IMR-90 (cell line): ENCODE data around the gene MAPRE3. TPM values are rescaled to one million over a fixed set of nuclear protein-coding genes. Genes with fewer than 3 reads are reported as not detected.

ENCODE experiments used
- ATAC-seq: fragments of 200-7000 bp; cut with Tn5 transposase; 2 replicates; pipeline ENCODE4 v1.9.1; 2020; ENCODE audit warnings: low read depth, mild to moderate bottlenecking, moderate library complexity
- BruUV-seq: library from RNA; stranded (reverse); fragments of 400-500 nt; replicated peaks from 2 replicates; lab custom pipeline; 2021; lab: Mats Ljungman, UMichigan
- CTCF ChIA-PET: fragments of 300-600 bp; formaldehyde crosslinking; extraction: SDS; loops from one replicate; lab custom pipeline; 2021; ENCODE audit warnings: antibody characterized with exemption; lab: Yijun Ruan, JAX
- POLR2A ChIA-PET: fragments of 300-600 bp; sonication (Branson Sonifier 250); formaldehyde crosslinking; loops from one replicate; lab custom pipeline; 2022; ENCODE audit warnings: antibody characterized with exemption; ENCODE audit not compliant: unreplicated experiment; lab: Charles Lee
- DNase-seq: peaks from one replicate; pipeline ENCODE4 v3.0.0; 2013
- H2AFZ ChIP-seq: replicated peaks from 2 replicates; pipeline ENCODE3; 2013; ENCODE audit warnings: low read length, mild to moderate bottlenecking; ENCODE audit not compliant: poor library complexity
- H2AK5ac ChIP-seq: 2 replicates; pipeline ENCODE4 v1.6.1; 2013; ENCODE audit warnings: low read depth, low read length, inconsistent platforms
- H2AK9ac ChIP-seq: replicated peaks from 2 replicates; pipeline ENCODE3; 2013; ENCODE audit warnings: mild to moderate bottlenecking, low read depth, low read length, moderate library complexity; ENCODE audit not compliant: poor library complexity
- H2BK120ac ChIP-seq: 2 replicates; pipeline ENCODE4 v1.6.1; 2013; ENCODE audit warnings: low read depth, low read length, inconsistent platforms
- H2BK15ac ChIP-seq: 3 replicates; pipeline ENCODE4 v1.6.1; 2013; ENCODE audit warnings: low read depth, low read length, inconsistent platforms
- H2BK20ac ChIP-seq: 2 replicates; pipeline ENCODE4 v1.6.1; 2013; ENCODE audit warnings: low read depth, mild to moderate bottlenecking, inconsistent platforms, low read length, moderate library complexity
- H2BK5ac ChIP-seq: 2 replicates; pipeline ENCODE4 v1.6.1; 2013; ENCODE audit warnings: mild to moderate bottlenecking, low read depth, low read length, inconsistent platforms; ENCODE audit not compliant: poor library complexity, severe bottlenecking
- H3K14ac ChIP-seq: replicated peaks from 2 replicates; pipeline ENCODE4 v1.6.1; 2013; ENCODE audit warnings: low read depth, low read length, inconsistent platforms
- H3K18ac ChIP-seq: 2 replicates; pipeline ENCODE4 v1.6.1; 2013; ENCODE audit warnings: low read depth, low read length, control low read depth
- H3K23ac ChIP-seq: 2 replicates; pipeline ENCODE4 v1.6.1; 2013; ENCODE audit warnings: low read depth, low read length, inconsistent platforms
- H3K27ac ChIP-seq: 2 replicates; pipeline ENCODE4 v1.5.1; 2013; ENCODE audit warnings: mild to moderate bottlenecking, control low read depth, low read length; ENCODE audit not compliant: insufficient read depth
- H3K27me3 ChIP-seq: 2 replicates; pipeline ENCODE4 v1.6.1; 2013; ENCODE audit warnings: low read length; ENCODE audit not compliant: control insufficient read depth, insufficient read depth
- H3K36me3 ChIP-seq: 2 replicates; pipeline ENCODE4 v1.6.1; 2013; ENCODE audit warnings: low read length, mixed read lengths; ENCODE audit not compliant: control insufficient read depth, insufficient read depth
- H3K4ac ChIP-seq: 2 replicates; pipeline ENCODE4 v1.6.1; 2013; ENCODE audit warnings: low read depth, low read length, inconsistent platforms
- H3K4me1 ChIP-seq: 2 replicates; pipeline ENCODE4 v1.6.1; 2013; ENCODE audit warnings: low read length, mixed read lengths; ENCODE audit not compliant: control insufficient read depth, insufficient read depth
- H3K4me2 ChIP-seq: 2 replicates; pipeline ENCODE4 v1.6.1; 2013; ENCODE audit warnings: low read depth, mild to moderate bottlenecking, control low read depth, low read length, moderate library complexity
- H3K4me3 ChIP-seq: 2 replicates; pipeline ENCODE4 v1.5.1; 2013; ENCODE audit warnings: low read depth, mild to moderate bottlenecking, control low read depth, low read length, moderate library complexity; ENCODE audit not compliant: insufficient read depth
- H3K56ac ChIP-seq: 2 replicates; pipeline ENCODE4 v1.6.1; 2013; ENCODE audit warnings: low read length, inconsistent platforms; ENCODE audit not compliant: insufficient read depth; ENCODE audit errors: extremely low read depth
- H3K79me1 ChIP-seq, 2 experiments: 2 replicates each; pipeline ENCODE4 v1.6.1; 2013; ENCODE audit warnings: low read length in 2 of 2, inconsistent platforms in 1 of 2, low read depth in 1 of 2
- H3K9ac ChIP-seq: 2 replicates; pipeline ENCODE4 v1.6.1; 2013; ENCODE audit warnings: low read depth, low read length, control low read depth
- H3K9me1 ChIP-seq: 2 replicates; pipeline ENCODE4 v1.6.1; 2013; ENCODE audit warnings: low read length, inconsistent platforms; ENCODE audit not compliant: insufficient read depth
- H3K9me3 ChIP-seq: 2 replicates; pipeline ENCODE4 v1.6.1; 2013; ENCODE audit warnings: low read length; ENCODE audit not compliant: control insufficient read depth, insufficient read depth
- H4K20me1 ChIP-seq: 2 replicates; pipeline ENCODE4 v1.6.1; 2013; ENCODE audit warnings: low read length, inconsistent platforms; ENCODE audit not compliant: insufficient read depth
- H4K5ac ChIP-seq: 2 replicates; pipeline ENCODE4 v1.6.1; 2013; ENCODE audit warnings: mild to moderate bottlenecking, low read depth, low read length, control low read depth
- H4K8ac ChIP-seq, 2 experiments: 2 replicates each; pipeline ENCODE4 v1.6.1; 2013; ENCODE audit warnings: low read depth in 2 of 2, low read length in 2 of 2, control low read depth in 1 of 2, inconsistent platforms in 1 of 2
- H4K91ac ChIP-seq: 2 replicates; pipeline ENCODE4 v1.6.1; 2013; ENCODE audit warnings: low read depth, low read length, inconsistent platforms; ENCODE audit not compliant: insufficient read depth
- BHLHE40 ChIP-seq: fragments of 150-350 bp; IDR thresholded peaks from 2 replicates; pipeline ENCODE4 v1.6.1; 2016; ENCODE audit warnings: mild to moderate bottlenecking, low read depth, low read length
- CEBPB ChIP-seq: IDR thresholded peaks from 2 replicates; pipeline ENCODE4 v1.6.1; 2012; ENCODE audit warnings: low read depth, low read length, improper control_type of control experiment
- CHD1 ChIP-seq: IDR thresholded peaks from 2 replicates; pipeline ENCODE4 v1.6.1; 2012; ENCODE audit warnings: low read depth, low read length, improper control_type of control experiment
- FOS ChIP-seq: fragments of 150-350 bp; IDR thresholded peaks from 2 replicates; pipeline ENCODE4 v1.6.1; 2016; ENCODE audit warnings: low read depth, low read length
- MAZ ChIP-seq: IDR thresholded peaks from 2 replicates; pipeline ENCODE4 v1.6.1; 2012; ENCODE audit warnings: low read depth, mild to moderate bottlenecking, low read length, improper control_type of control experiment, moderate library complexity, borderline replicate concordance
- MXI1 ChIP-seq: IDR thresholded peaks from 2 replicates; pipeline ENCODE4 v1.6.1; 2012; ENCODE audit warnings: low read depth, mild to moderate bottlenecking, low read length, moderate library complexity, borderline replicate concordance
- NFE2L2 ChIP-seq: fragments of 150-350 bp; IDR thresholded peaks from 2 replicates; pipeline ENCODE4 v1.6.1; 2016; ENCODE audit warnings: low read depth, mild to moderate bottlenecking, low read length
- POLR2A ChIP-seq: IDR thresholded peaks from 2 replicates; pipeline ENCODE4 v1.6.1; 2012; ENCODE audit warnings: mild to moderate bottlenecking, low read depth, low read length
- RCOR1 ChIP-seq: IDR thresholded peaks from 2 replicates; pipeline ENCODE4 v1.6.1; 2012; ENCODE audit warnings: mild to moderate bottlenecking, low read length, improper control_type of control experiment; ENCODE audit not compliant: insufficient replicate concordance
- RFX5 ChIP-seq: IDR thresholded peaks from 2 replicates; pipeline ENCODE4 v1.8.0; 2012; ENCODE audit warnings: low read depth, mild to moderate bottlenecking, low read length, moderate library complexity
- SMC3 ChIP-seq: fragments of 150-350 bp; IDR thresholded peaks from 2 replicates; pipeline ENCODE4 v1.6.1; 2016; ENCODE audit warnings: low read depth, mild to moderate bottlenecking, antibody characterized with exemption, low read length, moderate library complexity
- WGBS, 2 experiments: methylation state at CpG; one replicate each; pipeline versions ENCODE4 v1.1.5 to v1.1.7; 2013; ENCODE audit warnings: missing lambda C conversion rate in 2 of 2; ENCODE audit not compliant: insufficient read length in 1 of 2; ENCODE audit errors: extremely low coverage in 2 of 2; 5-methylcytosine and 5-hydroxymethylcytosine counted together
- dilution Hi-C: fragments of 300-500 bp; cut with HindIII; formaldehyde crosslinking; loops from one replicate; pipeline ENCODE4 v1.14.3; 2018; ENCODE audit warnings: low sequenced_read_pairs; ENCODE audit not compliant: unreplicated experiment
- in situ Hi-C: fragments of 300-500 bp; cut with MboI; formaldehyde crosslinking; loops from 3 replicates; pipeline ENCODE4 v1.14.3; 2019; ENCODE audit warnings: low sequenced_read_pairs, inconsistent platforms, mixed read lengths
- intact Hi-C: fragments of 100-400 bp; cut with micrococcal nuclease; formaldehyde crosslinking; loops from 2 replicates; pipeline ENCODE4 v1.10.0; 2022
- polyA plus RNA-seq, 3 experiments: library from polyadenylated mRNA; depleted of rRNA; stranded (reverse); fragments of >200 nt; gene quantifications; 2 replicates each; pipeline ENCODE4 v1.2.3, GENCODE V29; 2012; ENCODE audit warnings: low replicate concordance in 1 of 3
- total RNA-seq: library from RNA; depleted of rRNA; stranded (reverse); fragments of >200 nt; gene quantifications from 2 replicates; pipeline ENCODE4 v1.2.3, GENCODE V29; 2012
- TF ChIP-seq, protein P1 (sequence below): fragments of 150-350 bp; IDR thresholded peaks from 2 replicates; pipeline ENCODE4 v1.6.1; 2017; ENCODE audit warnings: mild to moderate bottlenecking, antibody characterized with exemption, low read length, low read depth
- TF ChIP-seq, protein P2 (sequence below): conservative IDR thresholded peaks from 2 replicates; pipeline ENCODE4 v1.5.1; 2012; ENCODE audit warnings: mild to moderate bottlenecking, low read depth, low read length, improper control_type of control experiment
- TF ChIP-seq, protein P3 (sequence below): fragments of 150-350 bp; IDR thresholded peaks from 2 replicates; pipeline ENCODE4 v1.6.1; 2016; ENCODE audit warnings: low read depth, mild to moderate bottlenecking, low read length, moderate library complexity, borderline replicate concordance

The MAPRE3 gene
- total and polyA plus RNA-seq, 2 of the 4 experiments (the other 2 are of a cell fraction): 1.8 to 20.3 TPM

DNA sequence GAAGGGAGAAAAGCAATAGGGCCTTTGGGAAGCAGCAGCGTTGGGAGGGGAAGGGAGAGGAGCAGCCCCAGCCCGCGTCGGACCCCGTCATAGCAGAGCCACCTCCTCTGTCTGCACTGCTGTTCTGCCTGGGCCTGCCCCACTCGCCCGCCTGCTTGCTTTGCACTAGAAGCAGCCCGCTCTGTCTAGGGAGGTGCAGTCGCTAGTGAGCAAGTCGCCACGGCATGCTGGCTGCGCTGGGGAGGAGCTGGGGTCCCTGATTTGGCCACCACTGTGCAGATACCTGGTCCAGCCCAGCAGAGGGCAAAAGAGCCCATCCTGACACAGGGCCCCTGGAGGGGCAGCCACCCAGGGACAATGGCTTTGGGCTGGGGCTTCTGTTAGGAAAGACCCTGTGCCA lies 54.4 kb downstream of the MAPRE3 start:
- 92% methylated on average over 7 of the region's 12 CpGs; no CpG with 5 or more reads in 1 of the 2 experiments for WGBS, 2 experiments
- Histone ChIP-seq H3K56ac (no peak overlapping the region), H2BK20ac (no peak overlapping the region), H2BK5ac (no peak overlapping the region), H2AK9ac (no peak overlapping the region), H3K79me1 (peaks cover 15 to 41% of the 10 kb centered on the region in 2 experiments), H3K18ac (no peak overlapping the region), H3K4me2 (no peak overlapping the region), H3K9ac (no peak overlapping the region), H3K4ac (no peak overlapping the region), H3K9me3 (no peaks in the 10 kb centered on the region), H2BK15ac (no peak overlapping the region), H3K27me3 (no peaks in the 10 kb centered on the region), H3K14ac (no peak overlapping the region), H2AFZ (no peak overlapping the region), H2BK120ac (no peak overlapping the region), H3K23ac (no peak overlapping the region), H4K91ac (no peak overlapping the region), H3K27ac (no peak overlapping the region), H3K4me1 (peaks cover 12% of the 10 kb centered on the region; the same call in 1 of the 2 replicates), H2AK5ac (no peak overlapping the region), H4K8ac (no peak overlapping the region), H3K4me3 (no peak overlapping the region), H3K36me3 (peaks cover 44% of the 10 kb centered on the region), H3K9me1 (peaks cover 13% of the 10 kb centered on the region), H4K20me1 (peaks cover 18% of the 10 kb centered on the region; the same call in 1 of the 2 replicates), H4K5ac (no peak overlapping the region)
- BruUV-seq: no TSS peak
- intact Hi-C loops (no loop called here), dilution Hi-C loops (no loop called here), in situ Hi-C loops (no loop called here)
- no peak for ATAC-seq
- no peak for DNase-seq
- CTCF ChIA-PET: interaction anchor here (0.8 kb wide), 1 partner anchor 8 kb away, joined by 3 read pairs; no protein-coding TSS in a partner anchor
- TF ChIP-seq BHLHE40 (no peak), RFX5 (no peak), MXI1 (no peak), CEBPB (no peak), NFE2L2 (no peak), POLR2A (no peak), RCOR1 (no peak), CHD1 (no peak), SMC3 (no peak), FOS (no peak), MAZ (no peak)
- TF ChIP-seq, protein P1, sequence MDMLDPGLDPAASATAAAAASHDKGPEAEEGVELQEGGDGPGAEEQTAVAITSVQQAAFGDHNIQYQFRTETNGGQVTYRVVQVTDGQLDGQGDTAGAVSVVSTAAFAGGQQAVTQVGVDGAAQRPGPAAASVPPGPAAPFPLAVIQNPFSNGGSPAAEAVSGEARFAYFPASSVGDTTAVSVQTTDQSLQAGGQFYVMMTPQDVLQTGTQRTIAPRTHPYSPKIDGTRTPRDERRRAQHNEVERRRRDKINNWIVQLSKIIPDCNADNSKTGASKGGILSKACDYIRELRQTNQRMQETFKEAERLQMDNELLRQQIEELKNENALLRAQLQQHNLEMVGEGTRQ: no peak
- TF ChIP-seq, protein P2, sequence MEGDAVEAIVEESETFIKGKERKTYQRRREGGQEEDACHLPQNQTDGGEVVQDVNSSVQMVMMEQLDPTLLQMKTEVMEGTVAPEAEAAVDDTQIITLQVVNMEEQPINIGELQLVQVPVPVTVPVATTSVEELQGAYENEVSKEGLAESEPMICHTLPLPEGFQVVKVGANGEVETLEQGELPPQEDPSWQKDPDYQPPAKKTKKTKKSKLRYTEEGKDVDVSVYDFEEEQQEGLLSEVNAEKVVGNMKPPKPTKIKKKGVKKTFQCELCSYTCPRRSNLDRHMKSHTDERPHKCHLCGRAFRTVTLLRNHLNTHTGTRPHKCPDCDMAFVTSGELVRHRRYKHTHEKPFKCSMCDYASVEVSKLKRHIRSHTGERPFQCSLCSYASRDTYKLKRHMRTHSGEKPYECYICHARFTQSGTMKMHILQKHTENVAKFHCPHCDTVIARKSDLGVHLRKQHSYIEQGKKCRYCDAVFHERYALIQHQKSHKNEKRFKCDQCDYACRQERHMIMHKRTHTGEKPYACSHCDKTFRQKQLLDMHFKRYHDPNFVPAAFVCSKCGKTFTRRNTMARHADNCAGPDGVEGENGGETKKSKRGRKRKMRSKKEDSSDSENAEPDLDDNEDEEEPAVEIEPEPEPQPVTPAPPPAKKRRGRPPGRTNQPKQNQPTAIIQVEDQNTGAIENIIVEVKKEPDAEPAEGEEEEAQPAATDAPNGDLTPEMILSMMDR: no peak
- TF ChIP-seq, protein P3, sequence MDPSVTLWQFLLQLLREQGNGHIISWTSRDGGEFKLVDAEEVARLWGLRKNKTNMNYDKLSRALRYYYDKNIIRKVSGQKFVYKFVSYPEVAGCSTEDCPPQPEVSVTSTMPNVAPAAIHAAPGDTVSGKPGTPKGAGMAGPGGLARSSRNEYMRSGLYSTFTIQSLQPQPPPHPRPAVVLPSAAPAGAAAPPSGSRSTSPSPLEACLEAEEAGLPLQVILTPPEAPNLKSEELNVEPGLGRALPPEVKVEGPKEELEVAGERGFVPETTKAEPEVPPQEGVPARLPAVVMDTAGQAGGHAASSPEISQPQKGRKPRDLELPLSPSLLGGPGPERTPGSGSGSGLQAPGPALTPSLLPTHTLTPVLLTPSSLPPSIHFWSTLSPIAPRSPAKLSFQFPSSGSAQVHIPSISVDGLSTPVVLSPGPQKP: no peak
- POLR2A ChIA-PET: no interaction called here
